Activated naive CD8-positive, alpha-beta T cell treated with anti-CD3 and anti-CD28 coated beads, Interleukin-2, amount 50 U/mL, for 16 hours (primary cell): ENCODE measurements around the gene NEURL1.
"Not testable (repeated sequence)": the region's sequence is repeated elsewhere in the genome, so short reads cannot be mapped to it uniquely, and the experiment has no call there.

Experiments
- DNase-seq: peaks from one replicate; pipeline ENCODE4 v3.0.0-alpha.2; 2020; ENCODE audit warnings: low read depth, low spot score

NEURL1 gene

DNA sequence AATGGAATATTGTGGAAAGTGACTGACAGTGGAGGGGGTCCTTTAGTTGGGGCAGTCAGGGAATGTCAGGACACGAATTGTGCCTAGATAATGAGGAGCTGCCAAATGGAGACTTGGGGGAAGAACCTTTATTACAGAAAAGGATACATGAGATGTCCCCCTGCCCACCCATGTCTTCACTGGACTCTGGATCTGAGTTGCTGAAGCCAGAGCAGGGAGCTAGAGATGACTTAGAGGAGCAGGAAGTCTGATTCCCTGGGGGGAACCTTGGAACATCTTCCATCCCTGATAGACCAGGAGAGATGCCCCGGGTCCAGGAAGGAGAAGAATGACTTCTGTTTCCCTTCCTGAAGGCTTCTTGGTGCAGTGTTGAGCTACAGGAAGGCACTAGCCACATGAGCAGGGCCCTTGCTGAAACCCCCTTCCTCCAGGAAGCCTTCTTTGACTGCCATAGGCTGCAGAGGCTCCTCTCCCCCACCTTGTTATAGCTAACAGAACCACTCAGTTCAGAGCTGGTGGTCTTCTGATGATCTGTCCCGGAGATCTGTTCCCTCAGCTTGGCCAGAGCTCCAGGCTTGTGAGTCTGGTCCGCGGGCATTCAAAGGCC is 747 bp upstream of the NEURL1 start:
- DNase-seq: no peak

DNA sequence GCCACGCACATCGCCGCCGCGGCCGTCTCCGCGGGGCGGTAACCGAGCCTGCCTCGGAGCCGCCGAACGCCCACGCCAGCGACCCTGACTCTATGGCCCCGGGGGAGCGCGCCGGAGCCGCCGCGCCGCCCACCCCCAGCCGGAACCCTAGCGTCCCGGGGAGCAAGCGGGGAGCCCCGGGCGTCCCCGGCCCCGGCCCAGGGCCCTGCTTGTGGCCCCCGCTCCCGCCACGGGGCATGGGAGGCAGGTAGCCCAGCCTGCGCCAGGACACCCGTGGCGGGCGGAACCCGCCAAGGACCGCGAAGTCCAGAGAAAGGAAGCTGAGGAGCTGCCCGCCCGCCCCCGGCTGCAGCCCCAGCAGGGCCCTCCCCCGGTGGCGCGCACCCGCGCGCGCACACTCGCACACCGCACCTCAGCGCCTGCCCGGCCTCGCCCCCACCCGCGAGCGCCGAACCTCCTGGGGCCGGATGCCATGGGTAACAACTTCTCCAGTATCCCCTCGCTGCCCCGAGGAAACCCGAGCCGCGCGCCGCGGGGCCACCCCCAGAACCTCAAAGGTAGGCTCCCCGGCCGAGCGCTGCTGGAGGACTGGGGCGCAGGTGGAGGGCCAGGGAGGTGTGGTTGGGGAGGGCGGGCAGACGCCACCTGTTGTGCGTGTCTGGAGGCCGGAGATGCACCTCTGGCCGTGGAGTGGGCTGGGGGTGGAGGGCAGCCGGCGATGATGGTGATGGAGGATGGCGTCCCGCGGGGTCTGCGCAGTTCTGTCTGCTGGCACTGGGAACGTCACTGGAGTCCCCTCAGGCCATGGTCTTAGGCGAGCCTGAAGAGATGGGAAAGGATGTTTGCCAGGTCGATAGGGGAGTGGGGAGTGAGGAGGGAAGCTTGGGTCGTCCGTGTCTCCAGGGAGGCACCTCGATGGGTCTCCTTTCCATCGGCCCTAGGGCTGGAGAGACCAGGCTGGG is 692 bp downstream of the NEURL1 start:
- DNase-seq: no peak

DNA sequence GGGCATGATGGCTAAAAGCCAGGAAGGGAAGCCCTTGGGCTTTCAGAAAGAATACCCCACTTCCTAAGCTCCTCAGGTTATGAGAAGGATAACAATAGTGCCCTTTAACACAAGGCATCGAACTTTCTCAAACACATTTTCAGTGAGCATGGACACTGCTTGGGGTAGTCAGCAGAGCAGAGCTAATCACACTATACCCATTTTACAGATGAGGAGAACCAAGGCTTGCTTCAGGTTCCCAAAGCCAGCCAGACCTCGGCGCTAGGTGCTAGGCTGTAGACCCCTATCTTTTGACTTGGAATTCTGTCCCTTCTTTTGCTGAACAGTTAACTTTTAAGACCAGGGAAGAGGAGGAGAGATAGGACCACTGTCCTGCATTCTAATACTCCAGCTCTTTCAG is 1.8 kb downstream of the NEURL1 start:
- no peak for DNase-seq

GRCh38 chr10:103497161-103497915 is 3.8 kb downstream of the NEURL1 start:
- DNase-seq: no peak

- DNase-seq: no peak
Measured at GRCh38 chr10:103498936-103499638, 5.6 kb downstream of the NEURL1 start.

DNA sequence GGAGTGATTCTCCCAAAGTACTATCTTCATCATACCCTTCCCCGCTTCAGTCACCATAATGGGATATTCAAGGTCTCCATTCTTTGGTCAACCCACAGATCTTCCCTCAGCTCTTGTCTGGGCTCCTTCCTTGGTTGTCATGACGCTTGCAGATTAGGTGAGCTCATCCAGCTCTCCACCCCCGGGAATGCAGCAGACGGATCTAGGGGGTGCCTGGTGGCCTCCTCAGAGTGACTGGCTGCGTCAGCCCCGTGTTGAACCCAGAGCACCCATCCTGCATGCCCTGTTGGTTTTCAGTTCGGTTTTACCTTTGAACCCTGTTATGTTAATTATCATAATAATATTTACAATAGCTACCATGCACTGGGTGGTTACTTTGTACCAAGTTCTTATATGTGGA is 6.4 kb downstream of the NEURL1 start:
- DNase-seq: no peak

DNA sequence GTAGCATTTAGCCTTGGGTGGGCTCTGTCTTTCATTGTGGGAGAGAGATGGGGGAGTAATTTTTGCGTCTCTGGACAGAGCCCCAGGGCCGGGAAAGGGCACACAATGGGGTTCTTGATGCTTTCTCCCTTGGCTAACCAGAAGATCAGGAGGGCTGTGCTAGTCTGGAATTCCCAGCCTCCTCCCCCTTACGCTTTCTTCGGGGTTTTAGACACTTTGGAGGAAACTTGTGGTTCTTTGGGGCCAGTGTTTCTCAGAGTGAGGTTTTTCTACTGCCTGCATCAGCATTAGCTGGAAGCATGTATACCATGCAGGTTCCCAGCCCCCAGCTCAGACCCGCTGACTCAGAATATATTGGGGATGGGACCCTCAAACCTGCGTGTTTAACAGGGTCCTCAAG is 7.0 kb downstream of the NEURL1 start:
- DNase-seq: no peak

GRCh38 chr10:103501186-103501585 is 7.7 kb downstream of the NEURL1 start:
- DNase-seq: no peak

DNA sequence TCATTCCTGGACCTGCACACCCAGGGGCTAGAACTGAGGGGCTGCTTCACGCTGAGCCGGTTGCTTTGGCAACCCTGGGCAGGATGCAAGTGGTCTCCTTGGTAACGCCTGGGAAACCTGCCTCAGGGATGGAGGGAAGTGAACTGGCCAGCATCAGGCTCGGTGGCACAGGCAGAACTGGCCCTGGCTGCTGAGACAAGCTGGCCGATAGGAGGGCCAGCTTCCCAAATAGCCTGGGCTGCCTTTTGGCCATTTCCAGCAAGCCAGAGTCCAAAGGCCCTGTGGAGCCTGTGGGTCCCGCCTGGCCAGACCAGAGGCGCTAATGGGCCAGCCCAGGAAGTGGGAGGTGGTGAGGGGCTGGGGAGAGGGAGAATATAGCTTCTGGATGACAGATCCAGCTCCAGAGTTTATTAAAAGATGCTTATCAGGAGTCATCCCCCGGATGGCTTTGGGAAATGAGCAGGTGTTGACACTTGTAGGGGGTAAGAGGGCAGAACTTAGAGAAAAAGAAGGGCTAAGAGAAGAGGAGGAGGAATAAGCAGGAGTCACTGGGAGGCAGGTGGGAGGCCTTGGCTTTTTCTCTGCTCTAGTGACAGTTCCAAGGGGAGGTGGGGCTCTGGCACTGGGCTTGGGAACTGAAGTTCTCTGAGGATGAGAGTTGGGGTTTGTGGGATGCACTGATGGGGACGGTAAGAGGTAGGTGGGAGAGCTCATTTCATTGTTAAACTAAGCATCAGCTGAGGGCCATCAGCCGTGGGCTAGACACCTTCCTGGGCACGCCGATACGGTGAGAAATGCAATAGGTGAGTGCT is 9.6 kb downstream of the NEURL1 start:
- DNase-seq: no peak

- not testable (repeated sequence) for DNase-seq
Measured at GRCh38 chr10:103503777-103504176, 10.3 kb downstream of the NEURL1 start.

DNA sequence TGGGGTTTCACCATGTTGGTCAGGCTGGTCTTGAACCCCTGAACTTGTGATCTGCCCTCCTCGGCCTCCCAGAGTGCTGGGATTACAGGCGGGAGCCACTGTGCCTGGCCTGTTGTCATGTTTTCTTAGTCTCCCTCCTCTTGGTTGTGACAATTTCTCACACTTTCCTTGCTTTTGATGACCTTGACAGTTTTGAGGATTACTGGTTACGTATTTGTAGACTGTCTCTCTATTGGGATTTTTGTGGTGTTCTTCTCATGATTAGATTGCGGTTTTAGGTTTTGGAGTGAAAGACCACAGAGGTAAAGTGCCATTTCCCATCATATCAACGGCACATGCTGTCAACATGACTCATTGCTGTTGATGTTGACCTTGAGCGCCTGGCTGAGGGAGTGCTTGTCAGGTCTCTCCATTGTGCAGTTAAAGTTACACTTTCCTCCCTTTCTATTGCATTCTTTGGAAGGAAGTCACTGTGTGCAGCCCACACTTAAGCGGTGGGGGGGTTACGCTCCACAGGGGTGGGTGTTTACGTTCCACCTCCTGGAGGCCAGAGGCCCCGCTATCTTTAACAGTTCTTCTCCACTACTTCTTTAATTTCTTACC is 10.8 kb downstream of the NEURL1 start:
- DNase-seq: no peak

GRCh38 chr10:103506061-103506460 is 12.6 kb downstream of the NEURL1 start:
- DNase-seq: no peak

- no peak for DNase-seq
Measured at GRCh38 chr10:103507235-103508191, 14.0 kb downstream of the NEURL1 start.

DNA sequence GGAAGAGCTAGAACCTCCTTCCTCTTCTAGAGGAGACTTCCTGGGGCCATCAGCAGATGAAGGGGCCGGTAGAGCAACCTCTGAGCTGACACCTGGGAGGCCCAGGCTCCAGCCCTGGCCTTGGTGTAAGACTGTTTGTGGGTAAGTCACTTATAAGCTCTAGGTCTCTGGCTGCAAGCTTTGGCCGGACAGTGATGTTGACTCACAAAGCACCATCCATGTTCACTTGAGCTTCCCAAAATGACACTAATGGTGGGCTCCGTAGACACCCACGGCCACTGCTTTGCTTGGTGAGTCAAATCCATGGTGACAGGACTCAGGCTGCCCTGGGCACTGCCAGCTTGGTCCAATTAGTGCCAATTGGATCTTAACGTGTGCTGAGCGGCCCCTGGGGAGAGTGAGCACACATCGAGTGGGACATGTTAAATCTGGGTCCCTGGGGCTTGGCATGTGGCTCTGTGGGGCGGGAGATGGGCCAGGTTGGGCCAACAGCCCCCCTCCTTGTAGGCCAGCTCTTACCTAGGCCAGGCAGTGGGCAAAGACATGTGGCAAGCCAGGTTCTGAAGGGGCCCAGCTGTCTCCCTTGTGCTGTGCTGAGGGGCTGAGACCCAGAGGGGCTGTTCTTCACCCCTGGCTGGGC is 16.7 kb downstream of the NEURL1 start:
- no peak for DNase-seq

- DNase-seq: no peak
Measured at GRCh38 chr10:103510791-103511752, 17.6 kb downstream of the NEURL1 start.

DNA sequence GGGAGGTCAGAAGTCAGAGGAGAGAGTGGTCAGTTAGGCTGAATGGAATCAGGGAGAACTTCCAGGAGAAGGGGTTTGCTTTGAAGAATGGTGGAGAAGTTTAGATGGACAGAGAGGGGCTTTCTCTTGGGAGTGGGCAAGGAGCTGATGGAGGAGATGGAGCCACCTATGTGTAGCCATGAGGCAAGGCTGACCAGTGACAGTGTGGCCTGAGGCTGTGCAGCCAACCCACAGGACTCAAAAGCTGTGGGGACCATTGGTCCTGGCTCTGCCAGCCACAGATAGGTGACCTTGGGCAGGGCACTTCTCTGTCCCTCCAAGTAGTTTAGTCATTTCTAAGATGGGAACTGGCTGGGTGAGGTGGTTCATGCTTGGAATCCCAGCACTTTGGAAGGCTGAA is 18.7 kb downstream of the NEURL1 start:
- no peak for DNase-seq

GRCh38 chr10:103512591-103513379 is 19.3 kb downstream of the NEURL1 start:
- DNase-seq: no peak
